Natural killer cell treated with Interleukin-12 subunit alpha and Interleukin-12 subunit beta and Interleukin-15 and Interleukin-18, amount 100 ng/mL, for 72 hours (primary cell): ENCODE data around the gene TBC1D5. TPM values are rescaled to one million over a fixed set of nuclear protein-coding genes. Genes with fewer than 3 reads are reported as not detected.

Experiments
- ATAC-seq, 2 donors: fragments of 150-1000 bp; cut with Tn5 transposase in 1 of 2; sonication (Bioruptor Pico), chemical (Tn5 transposase) in 1 of 2; 2 replicates each; pipeline ENCODE4 v1.10.0; 2021
- DNase-seq: peaks from one replicate; pipeline ENCODE4 v3.0.0; 2022; ENCODE audit warnings: low spot score
- H3K27ac Mint-ChIP-seq, 2 donors: 1 replicate in 1 of 2; 2 replicates in 1 of 2; pipeline ENCODE4 v1.8.0; 2022; ENCODE audit warnings: mixed read lengths in 2 of 2, mild to moderate bottlenecking in 1 of 2, moderate library complexity in 1 of 2
- H3K27me3 Mint-ChIP-seq, 2 donors: 1 replicate in 1 of 2; 2 replicates in 1 of 2; pipeline ENCODE4 v1.8.0; 2022; ENCODE audit warnings: mixed read lengths in 2 of 2
- H3K36me3 Mint-ChIP-seq: one replicate; pipeline ENCODE4 v1.8.0; 2022; ENCODE audit warnings: mixed read lengths
- H3K4me1 Mint-ChIP-seq, 2 donors: 1 replicate in 1 of 2; 2 replicates in 1 of 2; pipeline ENCODE4 v1.8.0; 2022; ENCODE audit warnings: low read depth in 2 of 2, mixed read lengths in 2 of 2, mild to moderate bottlenecking in 1 of 2
- H3K4me3 Mint-ChIP-seq: one replicate; pipeline ENCODE4 v1.8.0; 2022; ENCODE audit warnings: mixed read lengths
- H3K9me3 Mint-ChIP-seq: 2 replicates; pipeline ENCODE4 v1.8.0; 2022; ENCODE audit warnings: mixed read lengths
- total RNA-seq, 2 donors: library from RNA; stranded (reverse); gene quantifications; one replicate each; pipeline ENCODE4 v1.2.3, GENCODE V29; 2022

TBC1D5 gene
- total RNA-seq, 2 donors from 2014 or later = 43.4 to 51.6 TPM

DNA sequence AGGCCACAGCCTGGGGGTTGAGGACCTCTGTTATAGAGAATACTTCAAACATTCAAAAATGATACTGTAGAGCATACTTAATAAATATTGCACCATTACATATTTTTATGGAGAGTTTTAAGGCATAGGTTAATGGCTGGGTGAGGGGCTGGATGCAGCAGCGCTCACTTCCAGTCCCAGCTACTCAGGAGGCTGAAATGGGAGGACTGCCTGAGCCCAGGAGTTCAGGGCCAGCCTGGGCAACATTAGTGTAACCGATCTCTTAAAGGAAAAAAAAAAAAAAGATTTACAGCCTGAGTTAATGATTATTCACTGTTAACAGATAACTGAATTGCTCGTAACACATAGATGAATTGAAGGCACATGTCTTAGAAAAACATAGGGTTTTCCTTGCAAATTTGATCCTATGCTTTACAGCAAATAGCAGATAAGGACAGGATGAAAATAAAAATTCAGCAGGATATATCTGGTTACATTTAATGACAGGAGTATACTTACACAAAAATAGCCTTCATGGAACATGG is 282.9 kb downstream of the TBC1D5 start:
- Mint-ChIP-seq H3K9me3 (no peaks in the 10 kb centered on the region), H3K4me1 (peaks cover 3 to 4% of the 10 kb centered on the region in 2 donors), H3K4me3 (no peak overlapping the region), H3K27me3 (no peaks in the 10 kb centered on the region), H3K36me3 (no peaks in the 10 kb centered on the region), H3K27ac (no peak overlapping the region)
- DNase-seq (no peak), ATAC-seq (no peak)

DNA sequence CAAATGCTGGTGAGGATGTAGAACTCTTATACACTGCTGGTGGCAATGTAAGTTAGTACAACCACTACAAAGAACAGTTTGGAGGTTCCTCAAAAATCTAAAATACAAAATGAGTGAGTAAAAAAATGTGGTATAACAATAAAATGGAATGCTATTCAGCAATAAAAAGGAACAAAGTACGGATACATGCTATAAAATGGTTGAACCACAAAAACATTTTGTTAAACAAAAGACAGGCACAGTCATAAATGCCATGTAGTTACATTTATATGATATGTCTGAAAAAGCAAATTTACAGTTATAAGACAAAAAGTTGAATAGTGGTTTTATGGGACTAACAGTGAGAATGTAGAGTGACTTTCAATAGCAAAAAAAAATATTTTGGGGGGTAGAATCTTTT is 285.8 kb downstream of the TBC1D5 start:
- Mint-ChIP-seq H3K36me3 (no peaks in the 10 kb centered on the region), H3K4me3 (no peak overlapping the region), H3K27ac (no peak overlapping the region), H3K27me3 (no peaks in the 10 kb centered on the region), H3K4me1 (peaks cover 0 to 3% of the 10 kb centered on the region in 2 donors), H3K9me3 (no peaks in the 10 kb centered on the region)
- DNase-seq = no peak
- ATAC-seq = no peak

DNA sequence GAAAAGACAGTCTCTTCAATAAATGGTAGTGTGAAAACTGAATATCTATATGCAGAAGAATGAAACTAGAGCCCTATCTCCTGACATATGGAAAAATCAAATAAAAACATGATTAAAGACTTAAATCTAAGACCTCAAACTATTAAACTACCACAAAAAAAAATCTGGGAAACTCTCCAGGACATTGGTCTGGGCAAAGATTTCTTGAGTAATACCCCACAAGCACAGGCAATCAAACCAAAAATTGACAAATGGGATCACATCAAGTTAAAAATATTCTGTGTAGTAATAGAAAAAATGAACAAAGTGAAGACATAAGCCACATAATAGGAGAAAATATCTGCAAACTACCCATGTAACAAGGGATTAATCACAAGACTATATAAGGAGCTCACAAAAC is 286.4 kb downstream of the TBC1D5 start:
- no peak for ATAC-seq

DNA sequence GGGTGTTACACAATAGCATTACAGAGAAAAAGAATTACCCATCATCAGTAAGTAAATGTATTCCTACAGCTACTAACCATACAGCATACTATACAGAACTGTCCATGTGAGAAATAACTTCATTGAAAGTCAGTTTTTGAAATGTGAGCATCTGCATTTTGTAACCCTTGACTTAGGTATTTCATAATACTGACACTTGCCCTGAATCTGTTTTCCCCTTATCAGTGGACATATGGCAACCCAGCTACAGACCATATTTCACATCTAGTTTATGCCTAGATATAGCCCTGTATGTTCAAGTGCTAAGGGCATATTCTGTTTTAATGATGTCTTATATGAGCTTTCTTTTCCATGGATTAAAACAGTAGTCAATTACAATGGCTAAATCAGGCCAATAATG is 297.6 kb downstream of the TBC1D5 start:
- Mint-ChIP-seq H3K9me3 (no peaks in the 10 kb centered on the region), H3K27ac (no peak overlapping the region), H3K27me3 (no peaks in the 10 kb centered on the region), H3K4me3 (no peak overlapping the region), H3K36me3 (no peaks in the 10 kb centered on the region), H3K4me1 (no peaks in the 10 kb centered on the region)
- DNase-seq (no peak), ATAC-seq (no peak)

More for the DNA sequence above, 286.4 kb downstream of the TBC1D5 start:
- Mint-ChIP-seq H3K9me3 (no peaks in the 10 kb centered on the region), H3K4me3 (no peak overlapping the region), H3K36me3 (no peaks in the 10 kb centered on the region), H3K27me3 (no peaks in the 10 kb centered on the region), H3K4me1 (peaks cover 0 to 7% of the 10 kb centered on the region in 2 donors), H3K27ac (no peak overlapping the region)
- no peak for DNase-seq

DNA sequence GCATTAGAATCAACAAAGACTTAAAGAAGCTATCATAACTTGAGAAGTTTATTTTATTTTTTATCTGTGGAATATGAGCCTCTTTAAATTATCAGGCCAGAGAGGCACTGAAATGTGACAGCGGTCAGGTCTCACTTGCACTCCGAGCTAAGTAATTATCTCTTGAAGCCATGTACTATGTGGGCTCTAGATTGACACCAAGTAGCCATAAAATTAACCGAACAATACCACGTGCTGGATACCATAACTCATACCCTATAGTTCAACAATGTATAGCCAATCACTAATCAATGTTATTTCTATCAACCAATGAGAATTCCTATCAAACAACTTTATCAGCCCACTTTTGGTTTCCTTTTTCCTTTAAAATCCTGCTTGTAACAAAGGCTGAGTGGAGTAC is 299.3 kb downstream of the TBC1D5 start:
- H3K36me3 Mint-ChIP-seq = peaks cover under 1% of the 10 kb centered on the region

DNA sequence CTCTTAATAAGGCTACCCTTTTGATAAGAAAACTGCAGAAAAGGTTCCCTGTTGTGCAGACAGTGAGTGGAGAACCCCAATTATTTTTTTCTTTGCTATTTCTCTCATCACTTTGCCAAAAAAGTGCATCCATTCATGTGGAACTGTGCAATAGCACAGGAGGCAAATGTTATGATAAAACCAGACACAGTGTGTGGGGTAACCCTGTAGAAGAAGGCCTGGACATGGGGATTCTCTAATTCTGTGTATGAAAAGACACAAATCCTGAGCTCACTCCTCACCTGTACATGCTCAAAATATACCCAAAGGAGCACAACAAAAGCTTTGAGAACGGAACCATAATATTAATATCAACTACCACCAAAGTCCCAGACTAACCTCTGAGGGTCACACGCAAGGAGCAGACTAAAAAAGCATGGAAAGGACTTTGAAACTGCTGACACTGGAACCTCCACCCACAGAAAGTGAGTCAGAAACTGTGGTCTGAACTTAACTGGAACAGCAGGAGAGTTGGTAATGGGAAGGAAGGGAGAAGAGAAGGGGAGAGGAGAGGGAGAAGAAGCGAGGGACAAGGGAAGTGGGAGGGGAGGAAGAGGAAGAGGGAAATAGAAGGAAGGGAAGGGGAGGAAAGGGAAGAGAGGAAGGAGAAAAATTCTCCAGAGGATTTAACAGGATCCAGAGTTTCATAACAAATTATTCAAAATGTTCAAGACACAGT is 299.9 kb downstream of the TBC1D5 start:
- Mint-ChIP-seq H3K4me1 (no peaks in the 10 kb centered on the region), H3K4me3 (no peak overlapping the region), H3K27me3 (no peaks in the 10 kb centered on the region), H3K9me3 (no peaks in the 10 kb centered on the region), H3K36me3 (peaks cover 5% of the 10 kb centered on the region), H3K27ac (no peak overlapping the region)
- ATAC-seq = no peak
- no peak for DNase-seq

More for the DNA sequence above, 299.3 kb downstream of the TBC1D5 start:
- Mint-ChIP-seq H3K27ac (no peak overlapping the region), H3K4me1 (no peaks in the 10 kb centered on the region), H3K27me3 (no peaks in the 10 kb centered on the region), H3K9me3 (no peaks in the 10 kb centered on the region), H3K4me3 (no peak overlapping the region)
- no peak for DNase-seq
- ATAC-seq = no peak

DNA sequence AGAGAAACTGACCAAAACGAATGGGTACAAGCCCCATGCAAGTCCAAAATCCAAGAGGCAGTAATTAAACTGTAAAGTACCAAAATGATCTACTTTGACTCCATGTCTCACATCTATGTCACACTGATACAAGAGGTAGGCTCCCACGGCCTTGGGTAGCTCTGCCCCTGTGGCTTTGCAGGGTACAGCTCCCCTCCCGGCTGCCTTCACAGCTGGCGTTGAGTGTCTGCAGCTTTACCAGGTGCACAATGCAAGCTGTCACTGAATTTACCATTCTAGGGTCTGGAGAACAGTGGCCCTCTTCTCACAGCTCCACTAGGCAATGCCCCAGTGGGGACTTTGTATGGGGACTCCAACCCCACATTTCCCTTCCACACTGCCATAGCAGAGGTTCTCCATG is 308.6 kb downstream of the TBC1D5 start:
- ATAC-seq = no peak
- H3K4me1 Mint-ChIP-seq = no peaks in the 10 kb centered on the region
- peaks cover 5% of the 10 kb centered on the region for H3K36me3 Mint-ChIP-seq

DNA sequence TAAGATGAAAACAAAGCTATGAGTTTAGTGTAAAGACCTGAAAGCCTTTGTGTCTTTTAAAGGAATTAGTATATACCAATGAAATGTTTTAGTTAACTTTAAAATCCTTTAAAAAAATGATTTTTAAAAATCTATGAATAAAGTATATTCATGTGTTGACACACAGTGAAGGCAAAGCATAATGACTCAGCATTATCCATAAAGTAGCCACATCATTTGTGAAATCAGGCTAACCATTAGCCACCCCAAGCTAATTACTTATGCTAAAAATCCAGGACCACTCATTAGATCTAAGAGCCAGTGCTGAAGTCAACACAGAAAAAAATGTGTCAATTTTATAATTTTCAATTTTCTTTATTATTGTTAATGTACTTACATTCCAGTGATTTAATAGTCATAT is 310.2 kb downstream of the TBC1D5 start:
- Mint-ChIP-seq H3K4me3 (no peak overlapping the region), H3K4me1 (no peaks in the 10 kb centered on the region), H3K36me3 (no peaks in the 10 kb centered on the region), H3K27me3 (no peaks in the 10 kb centered on the region), H3K27ac (no peak overlapping the region), H3K9me3 (no peaks in the 10 kb centered on the region)
- no peak for ATAC-seq
- no peak for DNase-seq

More for the DNA sequence above, 308.6 kb downstream of the TBC1D5 start:
- DNase-seq = no peak
- no peak overlapping the region for H3K27ac Mint-ChIP-seq
- H3K4me3 Mint-ChIP-seq = no peak overlapping the region
- H3K27me3 Mint-ChIP-seq = no peaks in the 10 kb centered on the region
- H3K9me3 Mint-ChIP-seq = no peaks in the 10 kb centered on the region

DNA sequence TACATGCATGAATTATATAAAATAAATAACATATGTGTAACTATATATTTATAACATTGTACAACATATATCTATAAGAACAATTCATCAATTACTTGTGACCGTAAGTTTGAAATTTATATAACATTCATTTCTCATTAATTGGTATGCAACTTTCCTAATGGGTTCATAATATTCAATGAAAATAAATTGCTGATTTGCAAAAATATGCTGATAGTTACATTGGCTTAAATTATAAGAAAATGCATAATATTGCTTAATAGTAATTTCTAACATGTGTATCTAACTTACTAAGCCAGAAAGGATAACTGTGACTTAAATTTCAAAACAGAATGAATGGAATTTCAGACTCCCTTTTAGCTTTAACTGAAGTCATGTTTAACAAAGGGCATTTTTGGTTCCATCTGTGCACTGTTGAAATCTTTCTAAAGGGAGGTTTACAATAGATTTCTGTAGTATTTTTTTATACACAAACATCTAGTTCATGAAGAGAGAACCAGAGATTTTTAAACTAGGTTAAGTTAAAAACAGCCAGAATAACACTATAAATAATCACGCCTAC is 310.9 kb downstream of the TBC1D5 start:
- Mint-ChIP-seq H3K27me3 (no peaks in the 10 kb centered on the region), H3K9me3 (no peaks in the 10 kb centered on the region), H3K4me3 (no peak overlapping the region), H3K36me3 (no peaks in the 10 kb centered on the region), H3K4me1 (no peaks in the 10 kb centered on the region), H3K27ac (no peak overlapping the region)
- DNase-seq (no peak), ATAC-seq (no peak)

DNA sequence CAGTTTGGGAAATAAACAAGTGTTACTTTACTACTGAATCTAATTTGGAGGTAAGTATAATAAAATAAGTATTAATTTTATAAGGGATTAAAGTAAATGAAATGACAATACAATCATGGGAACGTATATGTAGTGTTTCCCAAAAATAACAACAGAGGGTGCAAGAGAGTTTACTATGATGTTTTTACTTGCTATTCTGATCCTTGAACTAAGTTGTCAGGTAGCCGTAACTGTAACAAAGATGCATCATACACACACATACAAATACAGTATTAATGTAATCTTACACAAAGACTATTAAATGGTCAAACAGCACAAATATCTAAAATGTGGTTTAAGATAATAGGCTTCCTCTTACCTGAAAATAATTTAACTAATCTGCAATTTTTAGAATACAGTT is 311.4 kb downstream of the TBC1D5 start:
- DNase-seq (no peak), ATAC-seq (no peak)
- H3K4me1 Mint-ChIP-seq = no peaks in the 10 kb centered on the region
- H3K9me3 Mint-ChIP-seq = no peaks in the 10 kb centered on the region
- no peak overlapping the region for H3K27ac Mint-ChIP-seq
- no peaks in the 10 kb centered on the region for H3K27me3 Mint-ChIP-seq
- no peak overlapping the region for H3K4me3 Mint-ChIP-seq
- no peaks in the 10 kb centered on the region for H3K36me3 Mint-ChIP-seq

DNA sequence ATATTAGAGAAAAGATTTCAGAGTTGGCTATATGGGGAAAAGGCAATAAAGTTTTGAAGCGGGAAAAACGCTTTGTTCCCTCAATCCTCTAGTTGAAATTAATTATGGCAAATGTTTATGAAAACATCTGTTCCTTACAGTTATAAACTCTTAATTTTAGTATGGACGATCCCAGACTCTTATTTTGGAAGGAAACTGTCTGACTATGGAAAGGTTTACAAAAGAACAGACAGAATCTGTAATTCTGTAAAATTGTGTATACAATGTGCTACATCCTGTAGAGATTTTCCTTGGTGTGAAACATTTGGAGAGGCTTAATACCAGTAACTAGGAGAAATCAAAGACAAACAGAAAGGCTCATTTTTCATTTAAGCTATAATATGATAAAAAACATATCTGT is 311.8 kb downstream of the TBC1D5 start:
- Mint-ChIP-seq H3K27me3 (no peaks in the 10 kb centered on the region), H3K36me3 (no peaks in the 10 kb centered on the region), H3K9me3 (no peaks in the 10 kb centered on the region), H3K4me3 (no peak overlapping the region), H3K27ac (no peak overlapping the region), H3K4me1 (no peaks in the 10 kb centered on the region)
- no peak for ATAC-seq
- DNase-seq = no peak

DNA sequence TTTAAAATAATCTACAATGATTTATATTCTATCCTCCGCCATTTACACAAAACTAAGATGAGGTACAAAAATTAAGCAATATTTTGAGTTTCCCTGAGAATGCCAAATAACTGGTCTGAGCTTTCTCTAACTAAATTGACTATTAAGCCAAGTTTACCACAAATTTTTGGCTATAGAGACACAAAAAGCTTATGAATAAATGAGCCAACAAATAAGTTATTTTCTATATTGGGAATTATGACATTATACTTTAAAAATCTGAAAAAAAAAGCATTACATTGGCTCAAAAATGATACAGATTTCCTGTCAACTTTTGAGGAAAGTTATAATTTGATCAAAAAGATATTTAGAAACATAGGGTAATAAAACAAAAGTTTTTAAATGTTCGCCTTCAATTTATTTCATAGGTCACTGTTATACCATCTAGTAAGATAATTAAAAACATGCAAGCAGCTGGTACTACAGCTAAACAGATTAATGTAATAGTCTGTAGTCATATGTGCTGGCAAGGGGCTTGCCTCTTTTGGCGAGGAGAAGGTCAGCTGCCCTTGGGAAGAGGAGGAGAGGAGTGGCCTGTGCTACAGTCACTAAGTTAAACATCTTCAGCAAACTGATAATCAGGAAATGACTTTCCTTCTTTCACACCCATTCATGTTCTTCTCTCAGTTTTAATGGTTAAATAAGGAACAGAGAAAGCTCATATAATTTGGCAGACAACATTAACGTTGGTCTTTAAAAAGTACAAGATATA is 318.5 kb downstream of the TBC1D5 start:
- H3K36me3 Mint-ChIP-seq = no peaks in the 10 kb centered on the region
- H3K4me3 Mint-ChIP-seq = no peak overlapping the region
- no peaks in the 10 kb centered on the region for H3K9me3 Mint-ChIP-seq
- ATAC-seq (no peak), DNase-seq (no peak)
- H3K27me3 Mint-ChIP-seq = no peaks in the 10 kb centered on the region
- H3K4me1 Mint-ChIP-seq = peaks cover 0 to 3% of the 10 kb centered on the region in 2 donors
- H3K27ac Mint-ChIP-seq = no peak overlapping the region

DNA sequence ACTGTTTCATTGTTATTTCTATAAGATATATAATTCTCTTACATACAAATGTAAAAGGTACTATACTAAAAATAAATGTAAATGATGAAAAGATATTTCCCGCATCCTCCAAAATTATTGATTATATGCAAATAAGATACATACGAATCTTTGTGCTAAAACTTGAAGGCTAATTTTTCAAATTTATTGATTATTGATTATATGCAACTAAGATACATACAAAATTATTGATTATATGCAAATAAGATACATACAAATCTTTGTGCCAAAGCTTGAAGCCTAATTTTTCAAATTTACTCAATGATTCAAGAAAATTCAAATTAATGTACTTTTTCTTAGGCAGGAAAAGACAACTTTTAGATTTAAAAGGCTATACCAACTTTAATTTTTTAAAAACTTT is 319.8 kb downstream of the TBC1D5 start:
- Mint-ChIP-seq H3K4me3 (no peak overlapping the region), H3K36me3 (no peaks in the 10 kb centered on the region)
- no peak for ATAC-seq

DNA sequence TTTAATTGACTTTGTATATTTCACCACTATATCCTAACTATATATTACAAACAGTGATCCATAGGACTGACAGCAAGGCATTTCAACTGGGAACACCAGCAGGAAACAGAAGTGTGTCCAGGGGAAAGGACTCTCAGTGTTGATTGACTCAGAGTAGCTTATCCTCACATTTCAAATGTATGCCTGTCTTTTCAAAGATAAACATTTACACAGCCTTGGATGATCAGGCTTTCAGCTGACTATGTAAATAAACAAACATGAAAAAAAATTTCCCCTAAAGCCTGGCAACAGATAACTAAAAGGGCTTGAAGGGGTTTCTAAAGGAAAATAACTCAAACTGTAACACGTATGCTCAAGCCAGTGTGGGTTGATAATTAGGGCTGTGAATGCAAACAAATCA is 321.8 kb downstream of the TBC1D5 start:
- ATAC-seq (no peak), DNase-seq (no peak)
- Mint-ChIP-seq H3K4me1 (peaks cover 0 to 3% of the 10 kb centered on the region in 2 donors), H3K36me3 (no peaks in the 10 kb centered on the region), H3K27me3 (no peaks in the 10 kb centered on the region), H3K4me3 (no peak overlapping the region), H3K9me3 (no peaks in the 10 kb centered on the region), H3K27ac (no peak overlapping the region)

More for the DNA sequence above, 319.8 kb downstream of the TBC1D5 start:
- Mint-ChIP-seq H3K27ac (no peak overlapping the region), H3K4me1 (peaks cover 0 to 3% of the 10 kb centered on the region in 2 donors), H3K27me3 (no peaks in the 10 kb centered on the region), H3K9me3 (no peaks in the 10 kb centered on the region)
- DNase-seq = no peak
